HG03103 (cell line): ENCODE results near the gene FRMD4A.
"Not testable (repeated sequence)": the region's sequence is repeated elsewhere in the genome, so short reads cannot be mapped to it uniquely, and the experiment has no call there.

ENCODE experiments used
- ATAC-seq: cut with Tn5 transposase; IDR thresholded peaks from one replicate; pipeline ENCODE4 v1.9.1; 2021; ENCODE audit warnings: low read depth; ENCODE audit not compliant: unreplicated experiment

The FRMD4A gene

GRCh38 chr10:13930120-13930519, 400.6 kb downstream of the FRMD4A start:
- ATAC-seq = no peak

GRCh38 chr10:13928451-13928850, 402.3 kb downstream of the FRMD4A start:
- no peak for ATAC-seq

- ATAC-seq = no peak
These were observed 404.5 kb downstream of the FRMD4A start for GRCh38 chr10:13925971-13926780.

GRCh38 chr10:13924040-13924725, 406.5 kb downstream of the FRMD4A start:
- ATAC-seq = no peak

GRCh38 chr10:13922586-13922985, 408.1 kb downstream of the FRMD4A start:
- no peak for ATAC-seq

- no peak for ATAC-seq
These were observed 408.8 kb downstream of the FRMD4A start for GRCh38 chr10:13921941-13922340.

GRCh38 chr10:13921131-13921530, 409.6 kb downstream of the FRMD4A start:
- ATAC-seq = not testable (repeated sequence)

- ATAC-seq = no peak
These were observed 410.3 kb downstream of the FRMD4A start for GRCh38 chr10:13920465-13920864.

GRCh38 chr10:13920031-13920430, 410.7 kb downstream of the FRMD4A start:
- ATAC-seq = no peak

- no peak for ATAC-seq
These were observed 412.9 kb downstream of the FRMD4A start for GRCh38 chr10:13917791-13918190.

- no peak for ATAC-seq
These were observed 414.3 kb downstream of the FRMD4A start for GRCh38 chr10:13916384-13916947.

GRCh38 chr10:13915710-13916109, 415.0 kb downstream of the FRMD4A start:
- no peak for ATAC-seq

GRCh38 chr10:13913897-13914296, 416.8 kb downstream of the FRMD4A start:
- no peak for ATAC-seq

- no peak for ATAC-seq
These were observed 418.8 kb downstream of the FRMD4A start for GRCh38 chr10:13911821-13912520.

- ATAC-seq = no peak
These were observed 421.0 kb downstream of the FRMD4A start for GRCh38 chr10:13909516-13910258.

- ATAC-seq = no peak
These were observed 422.2 kb downstream of the FRMD4A start for GRCh38 chr10:13908475-13908874.

GRCh38 chr10:13907570-13907969, 423.2 kb downstream of the FRMD4A start:
- no peak for ATAC-seq

GRCh38 chr10:13905281-13905680, 425.4 kb downstream of the FRMD4A start:
- no peak for ATAC-seq

- no peak for ATAC-seq
These were observed 426.7 kb downstream of the FRMD4A start for GRCh38 chr10:13904064-13904463.

- no peak for ATAC-seq
These were observed 427.7 kb downstream of the FRMD4A start for GRCh38 chr10:13902868-13903587.
